K562 (cell line): Measurements from ENCODE around the gene CBFA2T3. TPM values are rescaled to one million over a fixed set of nuclear protein-coding genes. Genes with fewer than 3 reads are reported as not detected.

Source experiments
- ATAC-seq: fragments of 200-7000 bp; cut with Tn5 transposase; 3 replicates; pipeline ENCODE4 v1.9.1; 2020; ENCODE audit warnings: moderate library complexity
- BruUV-seq: library from RNA; stranded (reverse); fragments of 400-500 nt; replicated peaks from 2 replicates; lab custom pipeline; 2021; lab: Mats Ljungman, UMichigan
- CTCF ChIA-PET: fragments of 300-600 bp; formaldehyde crosslinking; extraction: SDS; loops from one replicate; lab custom pipeline; 2021; ENCODE audit warnings: low intra/inter-chr PET ratio; lab: Yijun Ruan, JAX
- POLR2A ChIA-PET: fragments of 300-600, 350-650 bp; sonication (Branson Sonifier 250); formaldehyde crosslinking; extraction: SDS; loops from one replicate; lab custom pipeline; 2021; ENCODE audit warnings: antibody characterized with exemption, inconsistent platforms; lab: Yijun Ruan, JAX
- DNase-seq, 4 experiments: peaks; one replicate each; pipeline versions ENCODE4 v3.0.0 to v3.0.0-alpha.2; 2011 to 2018; ENCODE audit warnings: low spot score in 3 of 4, mixed read lengths in 3 of 4; ENCODE audit errors: extremely low read depth in 1 of 4
- FAIRE-seq: peaks from 2 replicates; lab custom pipeline; 2011; peaks lifted over from hg19 to GRCh38; lab: Jason Lieb, UNC
- H2AFZ ChIP-seq: 2 replicates; pipeline ENCODE4 v1.6.0; 2011; ENCODE audit warnings: low read depth, low read length, control low read depth, inconsistent platforms
- H3K27ac ChIP-seq: fragments of 200-600 bp; 3 replicates; pipeline ENCODE4 v1.8.0; 2011; ENCODE audit warnings: low read depth, mild to moderate bottlenecking, control low read depth, inconsistent platforms, low read length, moderate library complexity, mixed read lengths; ENCODE audit errors: extremely low read depth
- H3K27me3 ChIP-seq, 2 experiments: fragments of 300-600 bp in 1 of 2; 2 replicates in 1 of 2; 3 replicates in 1 of 2; pipeline versions ENCODE4 v1.6.0 to v1.8.0; 2011; ENCODE audit warnings: inconsistent platforms in 2 of 2, low read length in 2 of 2, mild to moderate bottlenecking in 1 of 2, mixed read lengths in 1 of 2, moderate library complexity in 1 of 2; ENCODE audit not compliant: control insufficient read depth in 2 of 2, insufficient read depth in 2 of 2
- H3K36me3 ChIP-seq: fragments of 300-600 bp; 3 replicates; pipeline ENCODE4 v1.8.0; 2011; ENCODE audit warnings: mild to moderate bottlenecking, low read length, inconsistent platforms; ENCODE audit not compliant: control insufficient read depth, insufficient read depth
- H3K4me1 ChIP-seq, 2 experiments: fragments of 200-600 bp in 1 of 2; replicated peaks in 1 of 2; 2 replicates in 1 of 2; 3 replicates in 1 of 2; pipeline versions ENCODE4 v1.5.1 to v1.8.0; 2011; ENCODE audit warnings: inconsistent platforms in 2 of 2, low read length in 2 of 2, mild to moderate bottlenecking in 1 of 2, mixed read lengths in 1 of 2, moderate library complexity in 1 of 2; ENCODE audit not compliant: control insufficient read depth in 2 of 2, insufficient read depth in 2 of 2
- H3K4me2 ChIP-seq: 2 replicates; pipeline ENCODE4 v1.6.1; 2011; ENCODE audit warnings: low read length, control low read depth, inconsistent platforms, mixed read lengths; ENCODE audit not compliant: insufficient read depth
- H3K4me3 ChIP-seq: fragments of 200-600 bp; sonication (generic), shearing (Covaris generic); 2 replicates; pipeline ENCODE4 v1.5.1; 2016; ENCODE audit warnings: control low read depth, inconsistent platforms
- H3K79me2 ChIP-seq: fragments of 200-600 bp; 3 replicates; pipeline ENCODE4 v1.8.0; 2011; ENCODE audit warnings: low read length, inconsistent platforms; ENCODE audit not compliant: control insufficient read depth, insufficient read depth
- H3K9ac ChIP-seq, 2 experiments: 2 replicates each; pipeline versions ENCODE4 v1.6.0 to v1.6.1; 2011; ENCODE audit warnings: low read depth in 2 of 2, low read length in 2 of 2, control low read depth in 1 of 2, inconsistent platforms in 1 of 2, mild to moderate bottlenecking in 1 of 2, mixed read lengths in 1 of 2; ENCODE audit not compliant: insufficient read depth in 1 of 2
- H3K9me1 ChIP-seq: one replicate; pipeline ENCODE4 v1.6.0; 2011; ENCODE audit warnings: inconsistent platforms, mild to moderate bottlenecking, low read length, moderate library complexity; ENCODE audit not compliant: control insufficient read depth, insufficient read depth
- H3K9me3 ChIP-seq: replicated peaks from 2 replicates; pipeline ENCODE4 v1.5.1; 2011; ENCODE audit warnings: low read depth, low read length, inconsistent platforms; ENCODE audit not compliant: control insufficient read depth, insufficient read depth
- H4K20me1 ChIP-seq: replicated peaks from 2 replicates; pipeline ENCODE4 v1.6.1; 2011; ENCODE audit warnings: low read length, inconsistent platforms, mixed read lengths; ENCODE audit not compliant: control insufficient read depth, insufficient read depth
- CREB3L1 ChIP-seq: fragments of 450-650 bp; IDR thresholded peaks from 2 replicates; pipeline ENCODE4 v1.6.1; 2014; ENCODE audit warnings: low read depth, mild to moderate bottlenecking, moderate library complexity, borderline replicate concordance
- HBP1 ChIP-seq: fragments of 450-650 bp; formaldehyde crosslinking; IDR thresholded peaks from 2 replicates; pipeline ENCODE4 v1.4.0; 2022; ENCODE audit warnings: missing genetic modification characterization
- PHTF2 ChIP-seq: fragments of 250-450 bp; sonication (Bioruptor Pico); IDR thresholded peaks from 2 replicates; pipeline ENCODE4 v1.5.0; 2021; ENCODE audit warnings: mild to moderate bottlenecking
- POLR2A ChIP-seq: fragments of 450-650 bp; conservative IDR thresholded peaks from 2 replicates; pipeline ENCODE4 v1.6.1; 2016
- POLR2G ChIP-seq: fragments of 200-400 bp; formaldehyde crosslinking; IDR thresholded peaks from 2 replicates; pipeline ENCODE4 v1.6.1; 2017; ENCODE audit warnings: low read depth, mild to moderate bottlenecking, antibody characterized with exemption, low read length, moderate library complexity
- RBM22 ChIP-seq: fragments of 200-400 bp; formaldehyde crosslinking; IDR thresholded peaks from 2 replicates; pipeline ENCODE4 v1.6.1; 2018; ENCODE audit warnings: low read length, low read depth; ENCODE audit not compliant: poor library complexity, severe bottlenecking
- RCOR1 ChIP-seq, 2 experiments: IDR thresholded peaks; 2 replicates each; pipeline ENCODE4 v1.6.1; 2012; ENCODE audit warnings: low read depth in 2 of 2, low read length in 2 of 2, borderline replicate concordance in 1 of 2, improper control_type of control experiment in 1 of 2
- WGBS: fragments of 100-300 bp; shearing (Covaris generic); methylation state at CpG from one replicate; pipeline ENCODE4 v1.1.6; 2016; ENCODE audit warnings: low coverage, mixed read lengths; ENCODE audit not compliant: insufficient coverage; ENCODE audit errors: missing lambda C conversion rate; 5-methylcytosine and 5-hydroxymethylcytosine counted together
- in situ Hi-C: fragments of 300-500 bp; cut with MboI; formaldehyde crosslinking; loops from 4 replicates; pipeline ENCODE4 v1.15.0; 2018; ENCODE audit warnings: inconsistent platforms, mixed read lengths
- intact Hi-C: fragments of 100-400 bp; cut with micrococcal nuclease; formaldehyde crosslinking; loops from 2 replicates; pipeline ENCODE4 v1.14.2; 2022
- polyA plus RNA-seq, 8 experiments: library from polyadenylated mRNA; depleted of rRNA in 4 of 8; stranded (reverse) in 5 of 8; unstranded in 3 of 8; fragments of >200 nt; fragmentation: Nextera tagmentation in 2 of 8; fragmentation: Illumina TruSeq in 1 of 8; extraction: Ambion mirVana in 2 of 8; extraction: Trizol in 1 of 8; gene quantifications; 2 replicates each; pipeline versions ENCODE4 v1.2.1 to v1.2.3, GENCODE V29; 2011 to 2014; ENCODE audit warnings: inconsistent platforms in 1 of 8, missing spikeins in 1 of 8
- total RNA-seq, 7 experiments: library from RNA; depleted of rRNA in 6 of 7; stranded (reverse); fragments of >200 nt in 6 of 7; fragmentation: Illumina TruSeq in 2 of 7; extraction: Trizol in 2 of 7; gene quantifications; 2 replicates each; pipeline versions ENCODE4 v1.2.1 to v1.2.3, GENCODE V29; 2011 to 2021; ENCODE audit warnings: low replicate concordance in 1 of 7

The CBFA2T3 gene
- total and polyA plus RNA-seq, 9 of the 15 experiments (the other 6 are each of a cell fraction or from before 2014, with no cell fraction given) = 2.3 to 145 (median 6.7) TPM

GRCh38 chr16:88956546-88957432, 20.2 kb downstream of the CBFA2T3 start:
- peaks cover 84% of the 10 kb centered on the region for H3K79me2 ChIP-seq
- H3K4me1 ChIP-seq = peaks cover 21 to 63% of the 10 kb centered on the region in 2 experiments; a peak in 4 of 5 replicates
- H3K27ac ChIP-seq = peak overlapping the region; percentile 71
- H3K9ac ChIP-seq = peak overlapping the region in 1 of 2 experiments; percentile 74; a peak in 2 of 4 replicates
- WGBS = 91% methylated on average over 26 of the region's 33 CpGs
- peaks cover 35% of the 10 kb centered on the region for H4K20me1 ChIP-seq
- peak; percentile 54 for TF ChIP-seq RBM22
- TF ChIP-seq POLR2A = 0 out of 2 replicates have a peak, but pooled peaks have one; percentile 22
- TF ChIP-seq PHTF2 (CRISPR knock-in tag) = no peak
- TF ChIP-seq CREB3L1 = no peak
- no peak for TF ChIP-seq HBP1 (CRISPR knock-in tag)
- TF ChIP-seq POLR2G = peak; percentile 61
- no peak for TF ChIP-seq RCOR1 (IDR thresholded peaks at IDR 0.05; ENCODE audit: borderline replicate concordance in 1 of 2, low read depth in 2 of 2, low read length in 2 of 2)
- DNase-seq (no peak), ATAC-seq (no peak), FAIRE-seq (no peak)
- H3K9me3 ChIP-seq = peaks cover 2% of the 10 kb centered on the region; the same call in 1 of the 2 replicates
- no peak overlapping the region; the same call in 1 of the 2 replicates for H3K4me2 ChIP-seq
- ChIA-PET CTCF (interaction anchor here (0.7 kb wide), 1 partner anchor 266 kb away, joined by 3 read pairs; no protein-coding TSS in a partner anchor), POLR2A (interaction anchor here (0.6 to 1.1 kb wide), 2 partner anchors 9 to 244 kb away, joined by 3 read pairs; partner anchors contain the start of gene SLC22A31)
- no peak overlapping the region for H2AFZ ChIP-seq
- H3K36me3 ChIP-seq = peaks cover 77% of the 10 kb centered on the region
- in situ Hi-C loops = no loop called here
- H3K4me3 ChIP-seq = no peak overlapping the region
- intact Hi-C loops = no loop called here
- H3K27me3 ChIP-seq = no peaks in the 10 kb centered on the region
- no TSS peak for BruUV-seq
- peaks cover 8% of the 10 kb centered on the region for H3K9me1 ChIP-seq
